Lower leg skin (tissue), 4 donors: ENCODE measurements around the gene KLHDC8A. TPM values are rescaled to one million over a fixed set of nuclear protein-coding genes. Genes with fewer than 3 reads are reported as not detected.

Source experiments
- DNase-seq, 2 donors: peaks; one replicate each; pipeline ENCODE4 v3.0.0-alpha.2; 2019; ENCODE audit warnings: low spot score in 2 of 2
- H3K4me3 ChIP-seq: fragments of 200-600 bp; sonication (generic); 2 replicates; pipeline ENCODE4 v1.5.1; 2017; ENCODE audit warnings: mild to moderate bottlenecking, low read depth; ENCODE audit not compliant: poor library complexity, severe bottlenecking
- POLR2A ChIP-seq, 2 donors: fragments of 450-650 bp; IDR thresholded peaks; one replicate each; pipeline ENCODE4 v1.6.1; 2016 to 2017; ENCODE audit warnings: antibody characterized with exemption in 2 of 2, mild to moderate bottlenecking in 1 of 2, moderate library complexity in 1 of 2
- WGBS, 2 donors: methylation state at CpG; one replicate each; pipeline ENCODE4 v1.1.5; 2018; 5-methylcytosine and 5-hydroxymethylcytosine counted together
- intact Hi-C: fragments of 100-400 bp; cut with DNase I; formaldehyde crosslinking; loops from one replicate; pipeline ENCODE4 v1.15.0; 2023; ENCODE audit warnings: low total_unique reads
- total RNA-seq, 4 donors: library from RNA; depleted of rRNA; stranded (reverse); fragments of >200 nt; gene quantifications; one replicate each; pipeline ENCODE4 v1.1.0, GENCODE V29; 2016
- TF ChIP-seq, protein P1 (sequence below), 3 donors: fragments of 450-650 bp; IDR thresholded peaks; one replicate each; pipeline ENCODE4 v1.5.1; 2016; ENCODE audit warnings: antibody characterized with exemption in 3 of 3, mild to moderate bottlenecking in 3 of 3, moderate library complexity in 2 of 3

The KLHDC8A gene
- total RNA-seq, 4 donors from 2014 or later = 0.30 TPM; not detected in 3

GRCh38 chr1:205293350-205294074 is 63.2 kb downstream of the KLHDC8A start:
- intact Hi-C loops = no loop called here
- TF ChIP-seq, protein P1, sequence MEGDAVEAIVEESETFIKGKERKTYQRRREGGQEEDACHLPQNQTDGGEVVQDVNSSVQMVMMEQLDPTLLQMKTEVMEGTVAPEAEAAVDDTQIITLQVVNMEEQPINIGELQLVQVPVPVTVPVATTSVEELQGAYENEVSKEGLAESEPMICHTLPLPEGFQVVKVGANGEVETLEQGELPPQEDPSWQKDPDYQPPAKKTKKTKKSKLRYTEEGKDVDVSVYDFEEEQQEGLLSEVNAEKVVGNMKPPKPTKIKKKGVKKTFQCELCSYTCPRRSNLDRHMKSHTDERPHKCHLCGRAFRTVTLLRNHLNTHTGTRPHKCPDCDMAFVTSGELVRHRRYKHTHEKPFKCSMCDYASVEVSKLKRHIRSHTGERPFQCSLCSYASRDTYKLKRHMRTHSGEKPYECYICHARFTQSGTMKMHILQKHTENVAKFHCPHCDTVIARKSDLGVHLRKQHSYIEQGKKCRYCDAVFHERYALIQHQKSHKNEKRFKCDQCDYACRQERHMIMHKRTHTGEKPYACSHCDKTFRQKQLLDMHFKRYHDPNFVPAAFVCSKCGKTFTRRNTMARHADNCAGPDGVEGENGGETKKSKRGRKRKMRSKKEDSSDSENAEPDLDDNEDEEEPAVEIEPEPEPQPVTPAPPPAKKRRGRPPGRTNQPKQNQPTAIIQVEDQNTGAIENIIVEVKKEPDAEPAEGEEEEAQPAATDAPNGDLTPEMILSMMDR (IDR thresholded peaks at IDR 0.05) = no peak
- TF ChIP-seq POLR2A (IDR thresholded peaks at IDR 0.05) = no peak
- DNase-seq = no peak
- 88 to 93% methylated on average over 10 of the region's 10 CpGs for WGBS, 2 donors
- H3K4me3 ChIP-seq = no peak overlapping the region

DNA sequence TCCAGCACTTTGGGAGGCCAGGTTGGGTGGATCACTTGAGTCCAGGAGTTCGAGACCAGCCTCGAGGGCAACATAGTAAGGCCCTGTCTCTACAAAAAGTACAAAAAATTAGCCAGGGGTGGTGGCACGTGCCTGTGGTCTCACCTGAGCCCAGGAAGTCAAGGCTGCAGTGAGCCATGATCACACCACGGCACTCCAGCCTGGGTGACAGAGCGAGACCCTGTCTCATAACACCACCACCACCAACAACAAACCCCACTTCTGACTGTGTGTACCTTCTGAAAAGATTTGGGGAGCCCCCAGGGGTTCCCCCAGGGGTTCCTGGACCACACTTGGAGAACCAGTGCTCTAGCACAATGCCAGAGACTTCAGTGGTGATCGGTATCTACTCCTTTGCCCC is 65.1 kb downstream of the KLHDC8A start:
- DNase-seq = no peak
- intact Hi-C loops = no loop called here
- WGBS, 2 donors = 94 to 95% methylated on average over 6 of the region's 6 CpGs

GRCh38 chr1:205287767-205288559 is 68.8 kb downstream of the KLHDC8A start:
- 53 to 54% methylated on average over 8 of the region's 8 CpGs for WGBS, 2 donors
- DNase-seq = peak in 1 of 2 donors; percentile 59
- intact Hi-C loops = no loop called here
- TF ChIP-seq, protein P1 (IDR thresholded peaks at IDR 0.05) = no peak
- TF ChIP-seq POLR2A (IDR thresholded peaks at IDR 0.05) = no peak
- no peak overlapping the region for H3K4me3 ChIP-seq

More for the DNA sequence above, 65.1 kb downstream of the KLHDC8A start:
- TF ChIP-seq, protein P1 (IDR thresholded peaks at IDR 0.05) = no peak
- TF ChIP-seq POLR2A (IDR thresholded peaks at IDR 0.05) = no peak
- no peak overlapping the region for H3K4me3 ChIP-seq

- WGBS, 2 donors = 88 to 89% methylated on average over 3 of the region's 3 CpGs
- no peak overlapping the region for H3K4me3 ChIP-seq
- no peak for DNase-seq
- no peak for TF ChIP-seq POLR2A (IDR thresholded peaks at IDR 0.05)
- TF ChIP-seq, protein P1 (IDR thresholded peaks at IDR 0.05) = no peak
- intact Hi-C loops = no loop called here
Observed at GRCh38 chr1:205287076-205287475, 69.6 kb downstream of the KLHDC8A start.

DNA sequence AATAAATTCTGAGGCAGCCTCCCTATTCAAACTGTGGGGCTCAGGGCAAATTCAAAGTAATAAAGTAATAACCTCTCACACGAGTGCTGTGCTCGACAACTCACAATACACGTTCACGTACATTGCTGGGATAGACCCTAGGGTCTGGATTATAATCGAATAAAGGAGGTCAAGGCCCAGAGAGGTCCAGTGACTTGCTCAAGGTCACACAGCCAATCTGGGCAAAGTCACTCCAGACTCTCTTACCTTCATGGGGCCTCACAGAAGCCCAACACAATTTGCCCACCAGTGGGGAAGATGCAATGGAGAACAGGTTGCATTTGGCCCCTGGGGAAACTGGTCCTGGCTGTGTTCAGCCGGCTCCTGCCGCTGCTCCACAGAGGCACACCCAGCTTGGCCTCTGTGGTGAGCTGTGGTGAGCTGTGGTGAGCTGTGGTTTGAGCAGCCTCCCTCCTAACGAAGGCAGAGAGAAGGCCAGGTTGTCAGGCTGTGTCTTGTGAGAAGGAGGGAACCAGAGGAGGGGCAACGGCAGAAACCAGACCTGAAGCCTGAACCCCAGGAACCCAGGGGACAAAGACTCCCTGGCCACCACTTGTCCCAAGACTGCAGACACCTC is 70.3 kb downstream of the KLHDC8A start:
- intact Hi-C loops = no loop called here
- WGBS, 2 donors = 85 to 86% methylated on average over 7 to 9 of the region's 9 CpGs
- TF ChIP-seq POLR2A (IDR thresholded peaks at IDR 0.05) = no peak
- TF ChIP-seq, protein P1 (IDR thresholded peaks at IDR 0.05) = no peak
- DNase-seq = no peak
- no peak overlapping the region for H3K4me3 ChIP-seq

Other genes starting within 250 kb of the KLHDC8A start
- 10 to 100 TPM; 16.2 to 35.8 (median 17.3) TPM for gene RBBP5, start 234.9 kb downstream of the KLHDC8A start, total RNA-seq
- gene DSTYK, start 145.2 kb downstream of the KLHDC8A start, total RNA-seq = 10 to 100 TPM; 15.3 to 21.3 (median 17.7) TPM
- gene TMCC2, start 129.0 kb downstream of the KLHDC8A start, total RNA-seq = 1 to 10 TPM; 2.2 to 4.2 (median 3.5) TPM
- gene NUAK2, start 35.2 kb downstream of the KLHDC8A start, total RNA-seq = 10 to 100 TPM; 31.9 to 39.2 (median 32.3) TPM
- gene LEMD1, start 65.1 kb upstream of the KLHDC8A start, total RNA-seq = not detected
- gene BLACAT1, start 99.1 kb upstream of the KLHDC8A start, total RNA-seq = under 1 TPM in 1 of 4 donors, not detected in 3; 0.26 TPM
- gene CDK18, start 147.7 kb upstream of the KLHDC8A start, total RNA-seq = 1 to 10 TPM; 4.5 to 6.5 (median 5.1) TPM